ENCODE measurements around the gene FIBCD1.

The FIBCD1 gene

DNA sequence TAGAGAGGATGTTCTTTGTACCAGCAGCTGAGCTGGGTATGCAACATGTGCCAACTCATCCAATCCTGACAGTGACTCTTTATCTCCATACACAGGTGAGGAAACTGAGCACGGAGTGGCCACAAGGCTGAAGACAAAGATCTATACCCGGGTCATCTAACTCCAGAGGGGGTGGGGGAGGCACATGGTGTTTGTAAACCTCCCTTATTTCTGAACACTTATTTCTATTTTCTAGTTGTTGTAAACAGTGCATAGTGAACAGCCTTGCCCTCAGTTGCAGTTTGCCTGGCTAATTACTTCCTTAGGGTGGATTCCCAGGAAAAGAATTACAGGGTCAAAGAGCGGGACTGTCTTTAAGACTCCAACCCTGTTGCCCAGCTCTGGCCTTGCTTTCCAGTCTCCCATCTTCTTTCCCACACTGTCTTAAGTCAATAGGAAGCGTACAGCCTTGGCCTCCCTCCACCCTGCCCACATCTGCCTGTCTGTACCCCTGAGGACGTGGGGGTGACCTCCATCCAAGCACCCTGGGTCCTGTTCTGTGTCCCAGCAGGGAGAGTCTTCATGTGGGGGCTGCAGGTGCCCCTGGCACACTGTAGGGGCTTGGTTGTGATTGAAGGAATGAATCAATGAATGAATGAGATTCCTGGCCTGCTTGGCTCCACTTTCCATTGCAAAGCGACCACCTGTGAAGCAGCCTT lies 13.2 kb upstream of the FIBCD1 start:
- TF ChIP-seq LEF1 (IDR thresholded peaks at IDR 0.05; ENCODE audit: borderline replicate concordance) (no peak), FOXK2 (IDR thresholded peaks at IDR 0.05) (no peak), L3MBTL2 (conservative IDR thresholded peaks at IDR 0.05) (no peak), HDGF (IDR thresholded peaks at IDR 0.05; ENCODE audit: borderline replicate concordance) (no peak), FOXM1 (IDR thresholded peaks at IDR 0.05; ENCODE audit: borderline replicate concordance) (no peak), ELF4 (IDR thresholded peaks at IDR 0.05) (no peak), SUZ12 (IDR thresholded peaks at IDR 0.05) (no peak), FOXA1 (IDR thresholded peaks at IDR 0.05) (no peak)
- TF ChIP-seq, protein P1, sequence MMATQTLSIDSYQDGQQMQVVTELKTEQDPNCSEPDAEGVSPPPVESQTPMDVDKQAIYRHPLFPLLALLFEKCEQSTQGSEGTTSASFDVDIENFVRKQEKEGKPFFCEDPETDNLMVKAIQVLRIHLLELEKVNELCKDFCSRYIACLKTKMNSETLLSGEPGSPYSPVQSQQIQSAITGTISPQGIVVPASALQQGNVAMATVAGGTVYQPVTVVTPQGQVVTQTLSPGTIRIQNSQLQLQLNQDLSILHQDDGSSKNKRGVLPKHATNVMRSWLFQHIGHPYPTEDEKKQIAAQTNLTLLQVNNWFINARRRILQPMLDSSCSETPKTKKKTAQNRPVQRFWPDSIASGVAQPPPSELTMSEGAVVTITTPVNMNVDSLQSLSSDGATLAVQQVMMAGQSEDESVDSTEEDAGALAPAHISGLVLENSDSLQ (IDR thresholded peaks at IDR 0.05), result no peak
- ChIA-PET POLR2A (no interaction called here), CTCF (interaction anchor here (0.7 kb wide), 1 partner anchor 58 kb away, joined by 3 read pairs; no protein-coding TSS in a partner anchor)
- no peak for DNase-seq (ENCODE audit: extremely low spot score)

DNA sequence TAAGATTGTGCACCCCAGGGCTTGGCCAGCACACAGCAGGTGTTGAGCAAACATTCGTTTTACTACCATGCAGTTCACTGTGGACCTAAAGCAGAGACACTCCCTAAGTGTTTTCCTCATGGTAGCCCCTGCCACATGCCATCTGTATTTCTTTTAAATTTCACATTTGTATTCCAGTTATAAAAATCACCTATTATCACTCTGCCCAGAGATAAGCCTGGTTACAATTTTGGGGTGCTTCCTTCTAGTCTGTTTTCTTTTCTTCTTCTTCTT lies 10.9 kb upstream of the FIBCD1 start:
- TF ChIP-seq BHLHE40 (IDR thresholded peaks at IDR 0.05; ENCODE audit: borderline replicate concordance), result no peak
- TF ChIP-seq ELF4 (IDR thresholded peaks at IDR 0.05), result no peak
- TF ChIP-seq ZNF384 (IDR thresholded peaks at IDR 0.05), result no peak
- no peak for TF ChIP-seq NFRKB (IDR thresholded peaks at IDR 0.05)
- no peak for TF ChIP-seq CTBP1 (IDR thresholded peaks at IDR 0.05; ENCODE audit: borderline replicate concordance)
- no peak for TF ChIP-seq FOXM1 (IDR thresholded peaks at IDR 0.05; ENCODE audit: borderline replicate concordance)
- TF ChIP-seq LEF1 (IDR thresholded peaks at IDR 0.05; ENCODE audit: borderline replicate concordance), result no peak
- no peak for TF ChIP-seq HDGF (IDR thresholded peaks at IDR 0.05; ENCODE audit: borderline replicate concordance)
- no peak for TF ChIP-seq SUZ12 (IDR thresholded peaks at IDR 0.05)
- no peak for TF ChIP-seq SP1 (IDR thresholded peaks at IDR 0.05)
- no peak for TF ChIP-seq ARNT (IDR thresholded peaks at IDR 0.05)
- no peak for TF ChIP-seq TARDBP (IDR thresholded peaks at IDR 0.05)
- TF ChIP-seq FOXK2 (IDR thresholded peaks at IDR 0.05), result no peak
- DNase-seq (ENCODE audit: extremely low spot score), result no peak
- POLR2A ChIA-PET, result no interaction called here
- CTCF ChIA-PET, result no interaction called here

DNA sequence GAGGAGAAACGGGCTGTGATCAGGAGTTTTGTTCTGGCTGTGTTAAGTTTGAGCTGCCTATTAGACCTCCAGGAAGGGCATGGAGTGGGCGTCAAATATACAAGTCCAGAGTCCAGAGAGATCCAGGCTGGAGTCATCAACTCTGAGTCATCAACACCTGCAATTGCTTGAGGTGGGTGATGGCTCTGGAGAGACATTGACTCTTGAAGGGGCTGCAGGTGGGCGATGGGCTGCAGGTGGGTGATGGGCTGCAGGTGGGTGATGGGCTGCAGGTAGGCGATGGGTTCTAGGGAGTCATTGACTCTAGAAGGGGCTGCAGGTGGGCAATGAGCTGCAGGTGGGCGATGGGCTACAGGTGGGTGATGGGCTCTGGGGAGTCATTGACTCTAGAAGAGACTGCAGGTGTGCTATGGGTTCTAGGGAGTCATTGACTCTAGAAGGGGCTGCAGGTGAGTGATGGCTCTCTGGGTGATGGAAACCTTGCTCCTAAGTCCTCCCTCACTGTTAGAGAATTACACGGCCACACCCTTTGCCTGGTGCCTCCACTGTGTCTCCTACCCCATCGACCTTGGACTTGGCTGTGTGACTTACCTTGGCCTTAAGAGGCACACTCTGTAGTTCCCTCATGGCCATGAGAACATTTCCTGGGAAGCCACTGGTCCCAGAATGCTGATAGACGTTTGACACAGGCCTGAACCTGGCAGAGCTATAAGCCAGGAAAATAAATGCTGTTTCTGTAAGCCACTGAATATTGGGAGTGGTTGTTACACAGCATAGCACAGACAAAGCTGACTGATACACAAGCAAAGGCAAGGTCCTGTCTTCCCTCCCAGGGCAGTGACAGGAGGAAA lies 10.4 kb upstream of the FIBCD1 start:
- POLR2A ChIA-PET, result no interaction called here
- TF ChIP-seq ELF4 (IDR thresholded peaks at IDR 0.05) (no peak), SUZ12 (IDR thresholded peaks at IDR 0.05) (no peak), ARNT (IDR thresholded peaks at IDR 0.05) (no peak), CTBP1 (IDR thresholded peaks at IDR 0.05; ENCODE audit: borderline replicate concordance) (no peak), HDGF (IDR thresholded peaks at IDR 0.05; ENCODE audit: borderline replicate concordance) (no peak), BHLHE40 (IDR thresholded peaks at IDR 0.05; ENCODE audit: borderline replicate concordance) (no peak)
- TF ChIP-seq, protein P1 (IDR thresholded peaks at IDR 0.05), result no peak
- DNase-seq (ENCODE audit: extremely low spot score), result no peak
- CTCF ChIA-PET, result no interaction called here

DNA sequence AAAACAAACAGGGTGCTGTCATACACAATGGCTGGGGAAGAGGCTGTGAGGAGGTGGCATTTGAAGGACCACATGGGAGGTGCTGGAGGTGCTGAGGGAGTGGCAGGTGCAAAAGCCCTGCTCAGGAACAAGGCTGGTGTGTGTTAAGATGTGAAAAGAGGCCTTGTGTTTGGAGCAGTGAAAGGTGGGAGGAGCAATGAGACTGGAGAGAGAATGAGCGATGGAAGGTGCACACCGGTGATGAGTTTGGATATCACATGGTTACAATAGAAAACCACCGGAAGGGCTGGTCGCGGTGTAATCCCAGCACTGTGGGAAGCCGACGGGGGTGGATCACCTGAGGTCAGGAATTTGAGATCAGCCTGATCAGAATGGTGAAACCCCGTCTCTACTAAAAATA lies 9.2 kb upstream of the FIBCD1 start:
- POLR2A ChIA-PET, result no interaction called here
- no peak for DNase-seq (ENCODE audit: extremely low spot score)
- no peak for TF ChIP-seq FOXM1 (IDR thresholded peaks at IDR 0.05; ENCODE audit: borderline replicate concordance)
- no peak for TF ChIP-seq NFRKB (IDR thresholded peaks at IDR 0.05)
- TF ChIP-seq SP1 (IDR thresholded peaks at IDR 0.05), result no peak
- TF ChIP-seq FOXK2 (IDR thresholded peaks at IDR 0.05), result no peak
- no peak for TF ChIP-seq ARNT (IDR thresholded peaks at IDR 0.05)
- TF ChIP-seq BHLHE40 (IDR thresholded peaks at IDR 0.05; ENCODE audit: borderline replicate concordance), result no peak
- CTCF ChIA-PET, result no interaction called here

DNA sequence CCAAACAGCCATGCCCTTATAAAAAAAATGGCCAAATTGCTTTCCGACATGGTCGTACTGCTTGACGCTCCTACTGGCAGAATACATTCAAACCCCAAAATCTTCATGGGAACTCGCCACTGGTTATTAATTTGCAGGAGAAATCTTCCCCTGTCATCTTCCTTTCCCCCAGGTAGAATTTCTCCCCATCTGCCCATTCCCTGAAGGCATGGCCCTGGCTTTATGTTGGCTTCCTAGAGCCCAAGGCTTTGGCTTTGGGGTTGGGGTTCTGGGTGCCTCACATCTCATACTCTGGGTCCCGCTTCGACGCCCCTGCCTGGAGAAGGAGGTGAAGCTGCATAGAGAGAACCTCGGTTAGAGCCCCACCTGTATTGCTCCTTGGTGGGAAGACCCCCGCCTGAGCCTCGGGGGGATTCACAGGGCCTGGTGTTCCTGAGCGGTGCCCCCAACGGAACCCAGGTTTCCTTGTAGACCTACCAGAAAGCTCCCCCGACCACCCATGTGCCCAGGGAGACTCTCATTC lies 8.6 kb upstream of the FIBCD1 start:
- DNase-seq (ENCODE audit: extremely low spot score), result no peak
- ChIA-PET CTCF (no interaction called here), POLR2A (no interaction called here)
- TF ChIP-seq FOXA1 (IDR thresholded peaks at IDR 0.05) (no peak), SUZ12 (IDR thresholded peaks at IDR 0.05) (no peak), TARDBP (IDR thresholded peaks at IDR 0.05) (no peak), ARNT (IDR thresholded peaks at IDR 0.05) (no peak), LEF1 (IDR thresholded peaks at IDR 0.05; ENCODE audit: borderline replicate concordance) (no peak), CTBP1 (IDR thresholded peaks at IDR 0.05; ENCODE audit: borderline replicate concordance) (no peak), FOXK2 (IDR thresholded peaks at IDR 0.05) (no peak), ELF4 (IDR thresholded peaks at IDR 0.05) (no peak)
- TF ChIP-seq, protein P1 (IDR thresholded peaks at IDR 0.05), result no peak

DNA sequence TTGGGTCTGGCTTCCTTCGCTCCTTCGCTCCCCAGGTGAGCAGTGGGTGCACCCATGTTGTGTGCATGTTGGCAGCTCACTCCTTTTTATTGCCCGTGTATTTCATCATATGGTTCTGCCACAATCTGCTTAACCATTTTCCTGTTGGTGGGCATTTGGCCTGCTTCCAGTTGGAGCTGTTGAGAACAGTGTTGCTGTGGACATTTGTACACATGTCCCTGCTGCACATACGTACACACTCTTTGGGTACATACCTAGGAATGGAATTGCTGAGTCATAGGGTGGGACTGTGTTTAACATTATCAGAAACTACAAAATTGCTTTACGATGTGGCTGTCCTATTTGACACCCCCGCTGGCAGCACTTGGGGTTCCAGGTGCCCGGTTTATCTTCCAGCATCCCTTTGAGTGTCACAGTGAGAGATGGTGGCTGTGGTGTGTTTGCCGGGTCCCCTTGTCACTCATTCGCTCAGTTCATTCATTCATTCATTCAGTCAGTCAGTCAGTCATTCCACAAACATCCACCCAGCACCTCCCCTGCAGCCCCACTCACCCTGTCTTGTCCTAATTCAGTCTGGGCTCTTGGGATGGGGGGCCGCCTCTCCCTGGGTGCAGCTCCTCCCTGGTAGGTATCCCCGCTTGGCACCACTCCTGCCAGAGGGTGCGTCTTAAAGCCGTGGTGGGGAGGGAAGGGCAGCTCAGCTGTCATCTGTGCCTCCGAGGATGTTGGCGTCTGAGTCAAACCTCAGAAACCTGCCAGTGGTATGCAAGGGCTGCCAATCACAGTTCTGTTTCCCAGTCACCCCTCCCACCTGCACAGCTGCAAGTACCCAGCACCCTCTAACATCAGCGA lies 7.9 kb upstream of the FIBCD1 start:
- no peak for TF ChIP-seq TARDBP (IDR thresholded peaks at IDR 0.05)
- no peak for TF ChIP-seq L3MBTL2 (conservative IDR thresholded peaks at IDR 0.05)
- no peak for TF ChIP-seq CTBP1 (IDR thresholded peaks at IDR 0.05; ENCODE audit: borderline replicate concordance)
- TF ChIP-seq FOXA1 (IDR thresholded peaks at IDR 0.05), result no peak
- TF ChIP-seq, protein P1 (IDR thresholded peaks at IDR 0.05), result no peak
- no peak for TF ChIP-seq FOXM1 (IDR thresholded peaks at IDR 0.05; ENCODE audit: borderline replicate concordance)
- TF ChIP-seq ELF4 (IDR thresholded peaks at IDR 0.05), result no peak
- TF ChIP-seq BHLHE40 (IDR thresholded peaks at IDR 0.05; ENCODE audit: borderline replicate concordance), result no peak
- no peak for TF ChIP-seq SP1 (IDR thresholded peaks at IDR 0.05)
- TF ChIP-seq LEF1 (IDR thresholded peaks at IDR 0.05; ENCODE audit: borderline replicate concordance), result no peak
- no peak for TF ChIP-seq SUZ12 (IDR thresholded peaks at IDR 0.05)
- TF ChIP-seq NFRKB (IDR thresholded peaks at IDR 0.05), result no peak
- no peak for TF ChIP-seq ZNF384 (IDR thresholded peaks at IDR 0.05)
- TF ChIP-seq HDGF (IDR thresholded peaks at IDR 0.05; ENCODE audit: borderline replicate concordance), result no peak
- no peak for TF ChIP-seq FOXK2 (IDR thresholded peaks at IDR 0.05)
- no peak for TF ChIP-seq ARNT (IDR thresholded peaks at IDR 0.05)
- no peak for DNase-seq (ENCODE audit: extremely low spot score)
- CTCF ChIA-PET, result no interaction called here
- POLR2A ChIA-PET, result no interaction called here
